Esophagus squamous epithelium (tissue), 5 donors: ENCODE measurements around the gene ASH1L. TPM values are rescaled to one million over a fixed set of nuclear protein-coding genes. Genes with fewer than 3 reads are reported as not detected.
"Not testable (repeated sequence)": the region's sequence is repeated elsewhere in the genome, so short reads cannot be mapped to it uniquely, and the experiment has no call there.

Experiments used
- DNase-seq: peaks from one replicate; lab custom pipeline; 2025; lab: John Stamatoyannopoulos, UW
- H3K27ac ChIP-seq, 4 donors: fragments of 200-600 bp; sonication (generic); one replicate each; pipeline ENCODE4 v1.5.1; 2016 to 2019; ENCODE audit warnings: mild to moderate bottlenecking in 1 of 4
- H3K27me3 ChIP-seq, 4 donors: fragments of 200-600 bp; sonication (generic); 1 replicate in 3 of 4; 2 replicates in 1 of 4; pipeline versions ENCODE4 v1.5.1 to v1.6.0; 2017 to 2021; ENCODE audit warnings: antibody characterized with exemption in 1 of 4
- H3K36me3 ChIP-seq, 3 donors: fragments of 200-600 bp; sonication (generic); one replicate each; pipeline ENCODE4 v1.5.1; 2016 to 2019
- H3K4me1 ChIP-seq, 3 donors: fragments of 200-600 bp; sonication (generic); one replicate each; pipeline ENCODE4 v1.5.1; 2017 to 2019
- H3K4me3 ChIP-seq, 4 donors: fragments of 200-600 bp; sonication (generic); 1 replicate in 3 of 4; 2 replicates in 1 of 4; pipeline ENCODE4 v1.5.1; 2016 to 2019; ENCODE audit warnings: mild to moderate bottlenecking in 2 of 4, moderate library complexity in 1 of 4
- H3K9me3 ChIP-seq, 3 donors: fragments of 200-600 bp; sonication (generic); one replicate each; pipeline ENCODE4 v1.5.1; 2016 to 2019
- CTCF ChIP-seq, 6 experiments: fragments of 450-650 bp in 4 of 6; fragments of 200-600 bp in 2 of 6; sonication (generic) in 2 of 6; IDR thresholded peaks; one replicate each; pipeline ENCODE4 v1.5.1; 2016 to 2019; ENCODE audit warnings: antibody characterized with exemption in 6 of 6, mild to moderate bottlenecking in 4 of 6, moderate library complexity in 4 of 6
- POLR2A ChIP-seq, 4 donors: fragments of 450-650 bp; IDR thresholded peaks; one replicate each; pipeline ENCODE4 v1.6.1; 2017; ENCODE audit warnings: antibody characterized with exemption in 4 of 4, mild to moderate bottlenecking in 4 of 4, moderate library complexity in 3 of 4
- WGBS, 2 donors: methylation state at CpG; one replicate each; pipeline ENCODE4 v1.1.5; 2018; 5-methylcytosine and 5-hydroxymethylcytosine counted together
- intact Hi-C: fragments of 100-400 bp; cut with DNase I; formaldehyde crosslinking; loops from one replicate; pipeline ENCODE4 v1.15.0; 2022
- total RNA-seq, 4 donors: library from RNA; depleted of rRNA; stranded (reverse); fragments of >200 nt; gene quantifications; one replicate each; pipeline ENCODE4 v1.1.0, GENCODE V29; 2016
- donor health status: DM: yes; HTN: yes; CAD: no.

ASH1L gene
- total RNA-seq, 4 donors from 2014 or later: 27.6 to 57.4 (median 31.2) TPM

GRCh38 chr1:155487541-155487940 lies 75.1 kb downstream of the ASH1L start:
- intact Hi-C loops: no loop called here
- H3K27ac ChIP-seq: no peak overlapping the region
- DNase-seq: no peak
- no peaks in the 10 kb centered on the region for H3K9me3 ChIP-seq
- 85 to 95% methylated on average over 4 of the region's 4 CpGs for WGBS, 2 donors
- no peak for TF ChIP-seq CTCF (IDR thresholded peaks at IDR 0.05)
- no peak for TF ChIP-seq POLR2A (IDR thresholded peaks at IDR 0.05)
- no peak overlapping the region for H3K4me3 ChIP-seq
- H3K36me3 ChIP-seq: peaks cover 0 to 6% (median 0%) of the 10 kb centered on the region in 3 donors
- H3K4me1 ChIP-seq: peaks cover 0 to 9% (median 0%) of the 10 kb centered on the region in 3 donors
- H3K27me3 ChIP-seq: no peaks in the 10 kb centered on the region

- DNase-seq, H3K27me3 ChIP-seq, H3K36me3 ChIP-seq, intact Hi-C loops, H3K4me3 ChIP-seq, H3K9me3 ChIP-seq: not testable (repeated sequence)
- H3K4me1 ChIP-seq: peaks cover 0 to 15% (median 0%) of the 10 kb centered on the region in 3 donors
- WGBS, 2 donors: 63 to 68% methylated on average over 6 of the region's 6 CpGs
- peak overlapping the region in 1 of 4 donors; percentile 0 for H3K27ac ChIP-seq
Measured at GRCh38 chr1:155486952-155487351, 75.7 kb downstream of the ASH1L start.

GRCh38 chr1:155485945-155486344 lies 76.7 kb downstream of the ASH1L start:
- DNase-seq: no peak
- H3K27me3 ChIP-seq: no peaks in the 10 kb centered on the region
- intact Hi-C loops: no loop called here
- H3K27ac ChIP-seq: no peak overlapping the region
- peaks cover 0 to 25% (median 0%) of the 10 kb centered on the region in 3 donors for H3K4me1 ChIP-seq
- H3K36me3 ChIP-seq: peaks cover 0 to 20% (median 4%) of the 10 kb centered on the region in 3 donors
- H3K9me3 ChIP-seq: no peaks in the 10 kb centered on the region
- TF ChIP-seq POLR2A (IDR thresholded peaks at IDR 0.05) (no peak), CTCF (IDR thresholded peaks at IDR 0.05) (no peak)
- H3K4me3 ChIP-seq: no peak overlapping the region

GRCh38 chr1:155485222-155485621 lies 77.4 kb downstream of the ASH1L start:
- Histone ChIP-seq H3K27ac (no peak overlapping the region), H3K4me1 (peaks cover 0 to 25% (median 0%) of the 10 kb centered on the region in 3 donors), H3K36me3 (peaks cover 0 to 27% (median 4%) of the 10 kb centered on the region in 3 donors), H3K9me3 (no peaks in the 10 kb centered on the region), H3K27me3 (no peaks in the 10 kb centered on the region), H3K4me3 (no peak overlapping the region)
- WGBS, 2 donors: 94 to 100% methylated on average over 4 of the region's 4 CpGs
- TF ChIP-seq CTCF (IDR thresholded peaks at IDR 0.05) (no peak), POLR2A (IDR thresholded peaks at IDR 0.05) (no peak)
- DNase-seq: no peak
- intact Hi-C loops: no loop called here

- Histone ChIP-seq H3K4me3 (no peak overlapping the region), H3K27ac (no peak overlapping the region), H3K27me3 (no peaks in the 10 kb centered on the region), H3K36me3 (peaks cover 0 to 50% (median 4%) of the 10 kb centered on the region in 3 donors), H3K9me3 (no peaks in the 10 kb centered on the region), H3K4me1 (peaks cover 0 to 19% (median 0%) of the 10 kb centered on the region in 3 donors)
- intact Hi-C loops: no loop called here
- no peak for DNase-seq
- TF ChIP-seq POLR2A (IDR thresholded peaks at IDR 0.05) (no peak), CTCF (IDR thresholded peaks at IDR 0.05) (no peak)
- WGBS, 2 donors: 30 to 46% methylated on average over 2 of the region's 2 CpGs
Measured at GRCh38 chr1:155481741-155482241, 80.8 kb downstream of the ASH1L start.
